Vagina (tissue), 2 donors: Measurements from ENCODE around the gene FCHSD2. TPM values are rescaled to one million over a fixed set of nuclear protein-coding genes. Genes with fewer than 3 reads are reported as not detected.
"Not testable (repeated sequence)": the region's sequence is repeated elsewhere in the genome, so short reads cannot be mapped to it uniquely, and the experiment has no call there.

Experiments used
- DNase-seq, 2 donors: peaks; one replicate each; pipeline ENCODE4 v3.0.0-alpha.2; 2017; ENCODE audit errors: extremely low spot score in 2 of 2
- H3K27ac ChIP-seq: fragments of 200-600 bp; sonication (generic); one replicate; pipeline ENCODE4 v1.5.1; 2019
- H3K27me3 ChIP-seq: fragments of 200-600 bp; sonication (generic); one replicate; pipeline ENCODE4 v1.5.1; 2019
- H3K36me3 ChIP-seq, 2 donors: fragments of 200-600 bp; sonication (generic); one replicate each; pipeline ENCODE4 v1.5.1; 2017 to 2019
- H3K4me1 ChIP-seq: fragments of 200-600 bp; sonication (generic); one replicate; pipeline ENCODE4 v1.5.1; 2019
- H3K4me3 ChIP-seq, 2 donors: fragments of 200-600 bp; sonication (generic); 1 replicate in 1 of 2; 2 replicates in 1 of 2; pipeline ENCODE4 v1.5.1; 2016 to 2019
- H3K9me3 ChIP-seq: fragments of 200-600 bp; sonication (generic); one replicate; pipeline ENCODE4 v1.5.1; 2019
- CTCF ChIP-seq, 3 experiments: fragments of 450-650 bp in 2 of 3; fragments of 200-600 bp in 1 of 3; sonication (generic) in 1 of 3; IDR thresholded peaks; one replicate each; pipeline ENCODE4 v1.5.1; 2017 to 2019; ENCODE audit warnings: antibody characterized with exemption in 3 of 3, mild to moderate bottlenecking in 2 of 3, moderate library complexity in 2 of 3
- POLR2A ChIP-seq, 2 donors: fragments of 450-650 bp; IDR thresholded peaks; one replicate each; pipeline ENCODE4 v1.6.1; 2017; ENCODE audit warnings: antibody characterized with exemption in 2 of 2, mild to moderate bottlenecking in 2 of 2, moderate library complexity in 2 of 2
- POLR2AphosphoS5 ChIP-seq, 2 donors: sonication (generic); formaldehyde crosslinking; IDR thresholded peaks; one replicate each; pipeline ENCODE4 v1.9.0; 2017; ENCODE audit warnings: antibody characterized with exemption in 2 of 2, mild to moderate bottlenecking in 2 of 2, low read depth in 1 of 2; ENCODE audit not compliant: insufficient read depth in 1 of 2
- intact Hi-C: fragments of 100-400 bp; cut with DNase I; formaldehyde crosslinking; loops from one replicate; pipeline ENCODE4 v1.15.1; 2023
- total RNA-seq: library from RNA; depleted of rRNA; stranded (reverse); fragments of >200 nt; gene quantifications from one replicate; pipeline ENCODE4 v1.2.3, GENCODE V29; 2016

FCHSD2 gene
- total RNA-seq, 1 donor from 2014 or later: 15.7 TPM

DNA sequence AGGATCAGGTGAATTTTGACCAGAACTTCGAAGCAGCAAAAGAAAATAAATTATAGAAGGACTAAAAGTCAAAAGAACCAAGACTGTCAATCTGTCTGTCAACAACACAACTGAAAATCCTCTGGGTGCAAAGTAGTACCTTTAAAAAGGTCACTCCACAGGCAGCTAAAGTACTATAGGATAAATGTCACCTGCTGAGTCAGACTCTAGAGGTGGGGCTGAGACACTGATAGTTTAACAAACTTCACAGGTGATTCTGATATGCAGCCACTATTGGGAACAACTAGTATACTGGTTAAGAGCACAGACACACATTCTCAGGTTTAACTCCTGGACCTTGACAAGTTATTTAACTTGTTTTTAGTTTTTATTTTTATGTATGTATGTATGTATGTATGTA lies 107.3 kb downstream of the FCHSD2 start:
- H3K27me3 ChIP-seq: no peaks in the 10 kb centered on the region
- no peaks in the 10 kb centered on the region for H3K9me3 ChIP-seq
- no peak overlapping the region for H3K27ac ChIP-seq
- H3K36me3 ChIP-seq: no peaks in the 10 kb centered on the region
- no peak overlapping the region for H3K4me3 ChIP-seq
- no peak for DNase-seq
- TF ChIP-seq POLR2AphosphoS5 (IDR thresholded peaks at IDR 0.05; ENCODE audit: insufficient read depth in 1 of 2, low read depth in 1 of 2) (no peak), CTCF (IDR thresholded peaks at IDR 0.05) (no peak), POLR2A (IDR thresholded peaks at IDR 0.05) (no peak)
- intact Hi-C loops: no loop called here
- H3K4me1 ChIP-seq: no peaks in the 10 kb centered on the region

- no peaks in the 10 kb centered on the region for H3K9me3 ChIP-seq
- no peaks in the 10 kb centered on the region for H3K4me1 ChIP-seq
- no peak for TF ChIP-seq POLR2A (IDR thresholded peaks at IDR 0.05)
- TF ChIP-seq POLR2AphosphoS5 (IDR thresholded peaks at IDR 0.05; ENCODE audit: insufficient read depth in 1 of 2, low read depth in 1 of 2): no peak
- TF ChIP-seq CTCF (IDR thresholded peaks at IDR 0.05): no peak
- no peak overlapping the region for H3K27ac ChIP-seq
- no peaks in the 10 kb centered on the region for H3K36me3 ChIP-seq
- H3K27me3 ChIP-seq: no peaks in the 10 kb centered on the region
- no peak for DNase-seq
- intact Hi-C loops: no loop called here
- H3K4me3 ChIP-seq: no peak overlapping the region
Observed at GRCh38 chr11:73034331-73034730, 107.8 kb downstream of the FCHSD2 start.

DNA sequence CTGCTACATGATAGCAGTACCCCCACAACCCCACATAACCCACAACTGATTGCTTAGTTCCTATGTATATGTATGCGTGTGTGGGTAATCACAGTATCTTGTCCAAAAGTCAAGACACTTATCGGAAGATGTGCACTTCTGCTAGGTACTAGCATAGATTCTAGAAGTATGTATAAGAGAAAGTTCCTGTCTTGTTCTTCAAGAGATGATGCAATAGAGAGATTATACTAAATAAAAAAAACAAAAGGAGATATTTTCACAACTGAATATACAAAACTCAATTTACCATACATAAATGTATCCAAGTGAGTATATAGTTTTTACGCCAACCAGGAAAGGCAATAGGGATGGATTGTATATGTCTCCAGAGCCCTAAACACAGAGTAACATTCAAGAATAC lies 112.0 kb downstream of the FCHSD2 start:
- DNase-seq: no peak
- Histone ChIP-seq H3K27me3 (no peaks in the 10 kb centered on the region), H3K9me3 (no peaks in the 10 kb centered on the region), H3K4me3 (no peak overlapping the region), H3K36me3 (no peaks in the 10 kb centered on the region), H3K4me1 (no peaks in the 10 kb centered on the region), H3K27ac (no peak overlapping the region)
- intact Hi-C loops: no loop called here
- TF ChIP-seq POLR2A (IDR thresholded peaks at IDR 0.05) (no peak), CTCF (IDR thresholded peaks at IDR 0.05) (no peak), POLR2AphosphoS5 (IDR thresholded peaks at IDR 0.05; ENCODE audit: insufficient read depth in 1 of 2, low read depth in 1 of 2) (no peak)

DNA sequence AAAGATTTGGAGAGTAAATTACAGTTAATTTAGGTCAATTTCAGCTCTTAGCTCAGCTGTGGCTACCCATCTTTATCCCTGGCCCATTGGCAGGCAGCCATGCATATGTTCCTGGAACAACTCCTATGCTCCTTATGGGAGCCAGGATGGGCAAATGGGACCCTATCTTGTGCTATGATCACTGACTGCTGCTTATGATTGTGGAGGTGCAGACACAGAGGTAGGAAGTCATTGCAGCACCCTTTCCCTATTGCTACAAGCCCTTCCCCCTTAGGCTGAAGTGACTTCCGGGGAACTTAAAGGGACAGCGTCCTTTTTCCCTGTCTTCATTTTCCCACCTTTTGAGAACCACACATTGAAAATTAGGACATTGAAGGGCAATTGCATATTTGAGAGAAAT lies 112.7 kb downstream of the FCHSD2 start:
- Histone ChIP-seq H3K27ac (no peak overlapping the region), H3K4me1 (no peaks in the 10 kb centered on the region), H3K9me3 (peaks cover 7% of the 10 kb centered on the region), H3K36me3 (no peaks in the 10 kb centered on the region), H3K27me3 (no peaks in the 10 kb centered on the region), H3K4me3 (no peak overlapping the region)
- no peak for TF ChIP-seq CTCF (IDR thresholded peaks at IDR 0.05)
- TF ChIP-seq POLR2A (IDR thresholded peaks at IDR 0.05): no peak
- TF ChIP-seq POLR2AphosphoS5 (IDR thresholded peaks at IDR 0.05; ENCODE audit: insufficient read depth in 1 of 2, low read depth in 1 of 2): no peak
- no peak for DNase-seq
- intact Hi-C loops: no loop called here

DNA sequence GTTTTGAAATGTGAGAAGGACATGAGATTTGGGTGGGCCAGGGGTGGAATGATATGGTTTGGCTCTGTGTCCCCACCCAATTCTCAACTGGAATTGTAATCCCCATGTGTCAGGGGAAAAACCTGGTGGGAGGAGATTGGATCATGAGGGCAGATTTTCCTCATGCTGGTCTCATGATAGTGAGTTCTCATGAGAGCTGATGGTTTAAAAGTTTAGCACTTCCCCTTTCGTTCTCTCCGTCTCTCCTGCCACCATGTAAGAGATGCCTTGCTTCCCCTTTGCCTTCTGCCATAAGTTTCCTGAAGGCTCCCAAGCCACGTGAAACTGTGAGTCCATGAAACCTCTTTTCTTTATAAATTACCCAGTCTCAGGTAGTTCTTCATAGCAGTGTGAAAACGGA lies 113.5 kb downstream of the FCHSD2 start:
- DNase-seq: no peak
- TF ChIP-seq POLR2AphosphoS5 (IDR thresholded peaks at IDR 0.05; ENCODE audit: insufficient read depth in 1 of 2, low read depth in 1 of 2) (no peak), CTCF (IDR thresholded peaks at IDR 0.05) (no peak), POLR2A (IDR thresholded peaks at IDR 0.05) (no peak)
- Histone ChIP-seq H3K4me3 (no peak overlapping the region), H3K27me3 (no peaks in the 10 kb centered on the region), H3K36me3 (no peaks in the 10 kb centered on the region), H3K27ac (no peak overlapping the region), H3K4me1 (no peaks in the 10 kb centered on the region), H3K9me3 (peaks cover 9% of the 10 kb centered on the region)
- intact Hi-C loops: no loop called here

- H3K9me3 ChIP-seq, DNase-seq, intact Hi-C loops, H3K27ac ChIP-seq, H3K4me1 ChIP-seq, H3K27me3 ChIP-seq, H3K4me3 ChIP-seq, H3K36me3 ChIP-seq: not testable (repeated sequence)
Observed at GRCh38 chr11:73027840-73028239, 114.3 kb downstream of the FCHSD2 start.
